ENCODE measurements around the gene PLOD2.

DNA sequence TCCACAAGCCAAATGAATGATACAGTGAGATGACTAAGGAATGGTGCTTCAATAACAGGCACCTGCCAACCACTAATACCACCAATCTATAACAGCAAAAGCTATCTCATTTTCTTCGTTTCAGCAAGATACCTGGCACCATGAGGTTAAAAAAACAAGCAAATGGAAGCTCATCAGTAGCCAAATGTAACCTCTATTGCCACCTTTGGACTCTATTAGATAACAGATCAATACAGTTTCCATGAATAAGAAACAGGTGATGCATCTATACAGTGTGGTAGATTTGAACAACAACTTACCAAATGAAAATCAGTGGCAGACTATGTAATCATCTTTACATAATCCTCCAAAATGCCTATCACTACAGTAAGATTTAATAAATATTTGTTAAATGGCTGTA lies 32.8 kb downstream of the PLOD2 start:
- TF ChIP-seq, protein P1, sequence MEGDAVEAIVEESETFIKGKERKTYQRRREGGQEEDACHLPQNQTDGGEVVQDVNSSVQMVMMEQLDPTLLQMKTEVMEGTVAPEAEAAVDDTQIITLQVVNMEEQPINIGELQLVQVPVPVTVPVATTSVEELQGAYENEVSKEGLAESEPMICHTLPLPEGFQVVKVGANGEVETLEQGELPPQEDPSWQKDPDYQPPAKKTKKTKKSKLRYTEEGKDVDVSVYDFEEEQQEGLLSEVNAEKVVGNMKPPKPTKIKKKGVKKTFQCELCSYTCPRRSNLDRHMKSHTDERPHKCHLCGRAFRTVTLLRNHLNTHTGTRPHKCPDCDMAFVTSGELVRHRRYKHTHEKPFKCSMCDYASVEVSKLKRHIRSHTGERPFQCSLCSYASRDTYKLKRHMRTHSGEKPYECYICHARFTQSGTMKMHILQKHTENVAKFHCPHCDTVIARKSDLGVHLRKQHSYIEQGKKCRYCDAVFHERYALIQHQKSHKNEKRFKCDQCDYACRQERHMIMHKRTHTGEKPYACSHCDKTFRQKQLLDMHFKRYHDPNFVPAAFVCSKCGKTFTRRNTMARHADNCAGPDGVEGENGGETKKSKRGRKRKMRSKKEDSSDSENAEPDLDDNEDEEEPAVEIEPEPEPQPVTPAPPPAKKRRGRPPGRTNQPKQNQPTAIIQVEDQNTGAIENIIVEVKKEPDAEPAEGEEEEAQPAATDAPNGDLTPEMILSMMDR (IDR thresholded peaks at IDR 0.05; ENCODE audit: low read length) = no peak
- TF ChIP-seq EZH2 (optimal IDR thresholded peaks at IDR 0.05; ENCODE audit: low read depth, low read length) = no peak
